DND-41 (cell line): Measurements from ENCODE around the gene VPS8.
"Not testable (repeated sequence)": the region's sequence is repeated elsewhere in the genome, so short reads cannot be mapped to it uniquely, and the experiment has no call there.

Source experiments
- ATAC-seq: fragments of 200-7000 bp; cut with Tn5 transposase; 3 replicates; pipeline ENCODE4 v1.9.1; 2021; ENCODE audit warnings: low read depth; ENCODE audit not compliant: insufficient read depth
- DNase-seq: peaks from one replicate; pipeline ENCODE4 v3.0.0-alpha.2; 2020
- H2AFZ ChIP-seq: 2 replicates; pipeline ENCODE4 v1.6.0; 2012; ENCODE audit warnings: low read depth, low read length
- H3K27ac ChIP-seq: 2 replicates; pipeline ENCODE4 v1.5.1; 2012; ENCODE audit warnings: low read length, inconsistent platforms
- H3K27me3 ChIP-seq: fragments of 200-600 bp; sonication (generic); 2 replicates; pipeline ENCODE4 v1.6.0; 2012; ENCODE audit warnings: low read length, mild to moderate bottlenecking, inconsistent platforms; ENCODE audit not compliant: insufficient read depth, poor library complexity
- H3K36me3 ChIP-seq: 2 replicates; pipeline ENCODE4 v1.5.1; 2012; ENCODE audit warnings: low read length, inconsistent platforms; ENCODE audit not compliant: insufficient read depth
- H3K4me1 ChIP-seq: 2 replicates; pipeline ENCODE4 v1.5.1; 2012; ENCODE audit warnings: mild to moderate bottlenecking, low read length; ENCODE audit not compliant: insufficient read depth
- H3K4me2 ChIP-seq: 2 replicates; pipeline ENCODE4 v1.6.0; 2012; ENCODE audit warnings: mild to moderate bottlenecking, moderate library complexity, low read length, inconsistent platforms; ENCODE audit not compliant: insufficient read depth
- H3K4me3 ChIP-seq, 2 experiments: fragments of 200-600 bp in 1 of 2; shearing (Covaris generic) in 1 of 2; 2 replicates each; pipeline ENCODE4 v1.5.1; 2012 to 2016; ENCODE audit warnings: inconsistent platforms in 2 of 2, low read length in 2 of 2, mild to moderate bottlenecking in 2 of 2, low read depth in 1 of 2, moderate library complexity in 1 of 2
- H3K79me2 ChIP-seq: 2 replicates; pipeline ENCODE4 v1.6.0; 2012; ENCODE audit warnings: low read length, inconsistent platforms; ENCODE audit not compliant: insufficient read depth
- H3K9ac ChIP-seq: 2 replicates; pipeline ENCODE4 v1.6.0; 2012; ENCODE audit warnings: low read depth, mild to moderate bottlenecking, inconsistent platforms, low read length, moderate library complexity
- H3K9me3 ChIP-seq: 2 replicates; pipeline ENCODE4 v1.5.1; 2012; ENCODE audit warnings: low read length, moderate library complexity, mild to moderate bottlenecking, inconsistent platforms; ENCODE audit not compliant: insufficient read depth, severe bottlenecking
- H4K20me1 ChIP-seq: 2 replicates; pipeline ENCODE4 v1.6.0; 2012; ENCODE audit warnings: low read length; ENCODE audit not compliant: insufficient read depth
- CTCF ChIP-seq: IDR thresholded peaks from 2 replicates; pipeline ENCODE4 v1.5.1; 2012; ENCODE audit warnings: borderline replicate concordance, low read length, moderate library complexity, mild to moderate bottlenecking; ENCODE audit not compliant: poor library complexity, severe bottlenecking; ENCODE audit errors: extremely low read depth
- EZH2 ChIP-seq: IDR thresholded peaks from 3 replicates; pipeline ENCODE4 v1.6.1; 2012; ENCODE audit warnings: borderline replicate concordance, low read depth, mild to moderate bottlenecking, moderate library complexity, low read length, inconsistent platforms; ENCODE audit not compliant: severe bottlenecking

Gene VPS8

DNA sequence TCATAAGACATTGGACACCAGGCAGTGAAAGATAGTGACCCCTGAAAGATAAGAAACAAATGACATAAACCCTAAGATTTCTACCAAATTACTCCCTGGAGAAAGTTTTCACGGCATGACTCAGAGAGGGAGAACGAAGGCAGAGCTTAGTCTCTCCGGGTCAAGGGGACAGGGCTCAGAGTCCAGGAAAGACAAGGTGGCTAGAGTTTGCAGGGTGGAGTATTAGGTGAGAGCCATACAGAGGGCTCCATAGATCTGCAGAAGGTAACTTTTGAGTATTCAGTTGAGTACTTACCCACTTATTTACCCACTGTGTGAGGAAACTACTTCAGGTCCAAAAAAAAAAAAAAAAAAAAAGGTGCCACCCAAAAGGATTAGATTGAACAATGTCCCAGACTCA lies 197.7 kb downstream of the VPS8 start:
- Histone ChIP-seq H3K27me3 (no peaks in the 10 kb centered on the region), H3K4me2 (no peak overlapping the region), H3K4me3 (no peak overlapping the region), H3K36me3 (peaks cover 17% of the 10 kb centered on the region; the same call in 1 of the 2 replicates), H3K4me1 (no peaks in the 10 kb centered on the region), H3K9ac (no peak overlapping the region), H3K79me2 (no peaks in the 10 kb centered on the region), H3K27ac (no peak overlapping the region), H4K20me1 (no peaks in the 10 kb centered on the region), H2AFZ (no peak overlapping the region), H3K9me3 (peaks cover 15% of the 10 kb centered on the region)
- no peak for TF ChIP-seq CTCF
- TF ChIP-seq EZH2: no peak
- ATAC-seq (no peak), DNase-seq (no peak)

DNA sequence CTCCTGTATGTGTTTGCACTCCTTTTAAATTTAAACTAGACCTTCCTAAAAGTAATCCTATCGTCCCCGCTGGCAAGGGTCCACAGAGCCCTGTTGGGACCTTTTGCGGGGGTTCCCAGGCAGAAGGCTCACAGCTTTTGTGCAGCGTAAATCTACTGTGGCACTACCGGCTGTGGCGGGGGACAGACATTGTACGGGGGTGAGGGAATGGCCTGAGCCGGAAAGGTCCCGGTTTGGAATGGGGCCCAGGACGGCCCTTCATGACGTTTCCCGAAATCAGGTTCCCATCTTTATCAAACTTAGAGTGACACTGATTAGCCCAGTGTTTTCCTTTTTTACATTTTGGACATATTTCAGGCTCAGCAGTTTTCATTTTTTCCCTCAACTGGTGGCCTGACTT lies 205.6 kb downstream of the VPS8 start:
- not testable (repeated sequence) for H3K4me1 ChIP-seq, H3K79me2 ChIP-seq, H3K4me2 ChIP-seq, H3K27me3 ChIP-seq, H2AFZ ChIP-seq, ATAC-seq, H3K9me3 ChIP-seq, H3K4me3 ChIP-seq, H3K9ac ChIP-seq, DNase-seq, H4K20me1 ChIP-seq, H3K27ac ChIP-seq
- H3K36me3 ChIP-seq: peaks cover 12% of the 10 kb centered on the region; the same call in 1 of the 2 replicates

- not testable (repeated sequence) for H3K79me2 ChIP-seq, DNase-seq, H3K27me3 ChIP-seq, H2AFZ ChIP-seq, H3K4me1 ChIP-seq, H3K27ac ChIP-seq, H4K20me1 ChIP-seq, H3K9me3 ChIP-seq, H3K4me3 ChIP-seq, ATAC-seq, H3K9ac ChIP-seq, H3K4me2 ChIP-seq
- H3K36me3 ChIP-seq: peaks cover 12% of the 10 kb centered on the region; the same call in 1 of the 2 replicates
Measured at GRCh38 chr3:185017996-185018395, 206.0 kb downstream of the VPS8 start.

DNA sequence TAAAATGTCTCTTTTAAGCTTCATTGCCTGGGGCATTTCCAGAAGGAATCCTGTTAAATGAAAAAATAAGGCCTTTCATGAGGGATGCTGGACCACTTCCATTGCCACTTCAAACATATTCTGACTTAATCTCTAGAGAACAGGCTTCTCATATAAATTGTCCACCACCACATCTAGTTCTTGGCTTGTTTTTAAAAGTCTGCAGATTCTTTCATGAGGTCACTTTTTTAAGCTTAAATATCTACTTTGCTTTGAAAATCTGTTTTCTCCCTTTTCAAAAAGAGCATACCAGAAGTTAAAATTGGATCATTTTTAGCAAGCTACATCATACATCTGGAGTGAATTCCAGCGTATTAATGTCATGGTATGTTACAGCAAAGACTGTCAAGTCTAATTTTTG lies 209.3 kb downstream of the VPS8 start:
- Histone ChIP-seq H3K4me1 (no peaks in the 10 kb centered on the region), H3K9me3 (peaks cover 5% of the 10 kb centered on the region), H4K20me1 (no peaks in the 10 kb centered on the region), H3K9ac (no peak overlapping the region), H2AFZ (no peak overlapping the region), H3K27me3 (no peaks in the 10 kb centered on the region), H3K4me3 (no peak overlapping the region), H3K79me2 (no peaks in the 10 kb centered on the region), H3K27ac (no peak overlapping the region), H3K36me3 (peaks cover 12% of the 10 kb centered on the region; the same call in 1 of the 2 replicates), H3K4me2 (no peak overlapping the region)
- TF ChIP-seq EZH2 (no peak), CTCF (no peak)
- no peak for DNase-seq
- ATAC-seq: no peak
